ENCODE results near the gene NAP1L2. TPM values are rescaled to one million over a fixed set of nuclear protein-coding genes. Genes with fewer than 3 reads are reported as not detected.
"Not testable (repeated sequence)": the region's sequence is repeated elsewhere in the genome, so short reads cannot be mapped to it uniquely, and the experiment has no call there.

NAP1L2 gene
- total RNA-seq, 1 experiment from 2014 or later = 1.8 TPM

DNA sequence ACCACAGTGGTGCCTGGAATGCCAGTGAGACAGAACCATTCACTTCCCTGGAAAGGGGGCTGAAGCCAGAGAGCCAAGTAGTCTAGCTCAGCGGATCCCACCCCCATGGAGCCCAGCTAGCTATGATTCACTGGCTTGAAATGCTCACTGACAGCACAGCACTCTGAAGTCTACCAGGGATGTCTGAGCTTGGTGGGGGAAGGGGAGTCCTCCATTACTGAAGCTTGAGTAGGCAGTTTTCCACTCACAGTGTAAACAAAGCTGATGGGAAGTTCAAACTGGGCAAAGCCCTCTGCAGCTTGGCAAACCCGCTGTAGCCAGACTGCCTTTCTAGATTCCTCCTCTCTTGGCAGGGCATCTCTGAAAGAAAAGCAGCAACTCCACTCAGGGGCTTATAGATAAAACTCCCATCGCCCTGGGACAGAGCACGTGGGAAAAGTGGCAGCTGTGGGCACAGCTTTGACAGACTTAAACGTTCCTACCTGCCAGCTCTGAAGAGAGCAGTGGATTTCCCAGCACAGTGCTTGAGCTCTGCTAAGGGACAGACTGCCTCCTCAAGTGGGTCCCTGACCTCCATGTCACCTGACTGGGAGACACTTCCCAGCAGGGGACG, 32.0 kb downstream of the NAP1L2 start:
- H3K36me3 ChIP-seq (ENCODE audit: control insufficient read depth, insufficient read depth, low read length) = no peaks in the 10 kb centered on the region
- ATAC-seq (no peak), DNase-seq (ENCODE audit: low read depth, low spot score) (no peak)
- no peaks in the 10 kb centered on the region for H3K4me1 ChIP-seq (ENCODE audit: control insufficient read depth, insufficient read depth, low read length)
- ChIA-PET POLR2A (no interaction called here), CTCF (no interaction called here)
- H3K27ac ChIP-seq (ENCODE audit: low read length) = no peak overlapping the region
- H3K27me3 ChIP-seq (ENCODE audit: control insufficient read depth, insufficient read depth, low read length) = no peaks in the 10 kb centered on the region
- TF ChIP-seq, protein P1, sequence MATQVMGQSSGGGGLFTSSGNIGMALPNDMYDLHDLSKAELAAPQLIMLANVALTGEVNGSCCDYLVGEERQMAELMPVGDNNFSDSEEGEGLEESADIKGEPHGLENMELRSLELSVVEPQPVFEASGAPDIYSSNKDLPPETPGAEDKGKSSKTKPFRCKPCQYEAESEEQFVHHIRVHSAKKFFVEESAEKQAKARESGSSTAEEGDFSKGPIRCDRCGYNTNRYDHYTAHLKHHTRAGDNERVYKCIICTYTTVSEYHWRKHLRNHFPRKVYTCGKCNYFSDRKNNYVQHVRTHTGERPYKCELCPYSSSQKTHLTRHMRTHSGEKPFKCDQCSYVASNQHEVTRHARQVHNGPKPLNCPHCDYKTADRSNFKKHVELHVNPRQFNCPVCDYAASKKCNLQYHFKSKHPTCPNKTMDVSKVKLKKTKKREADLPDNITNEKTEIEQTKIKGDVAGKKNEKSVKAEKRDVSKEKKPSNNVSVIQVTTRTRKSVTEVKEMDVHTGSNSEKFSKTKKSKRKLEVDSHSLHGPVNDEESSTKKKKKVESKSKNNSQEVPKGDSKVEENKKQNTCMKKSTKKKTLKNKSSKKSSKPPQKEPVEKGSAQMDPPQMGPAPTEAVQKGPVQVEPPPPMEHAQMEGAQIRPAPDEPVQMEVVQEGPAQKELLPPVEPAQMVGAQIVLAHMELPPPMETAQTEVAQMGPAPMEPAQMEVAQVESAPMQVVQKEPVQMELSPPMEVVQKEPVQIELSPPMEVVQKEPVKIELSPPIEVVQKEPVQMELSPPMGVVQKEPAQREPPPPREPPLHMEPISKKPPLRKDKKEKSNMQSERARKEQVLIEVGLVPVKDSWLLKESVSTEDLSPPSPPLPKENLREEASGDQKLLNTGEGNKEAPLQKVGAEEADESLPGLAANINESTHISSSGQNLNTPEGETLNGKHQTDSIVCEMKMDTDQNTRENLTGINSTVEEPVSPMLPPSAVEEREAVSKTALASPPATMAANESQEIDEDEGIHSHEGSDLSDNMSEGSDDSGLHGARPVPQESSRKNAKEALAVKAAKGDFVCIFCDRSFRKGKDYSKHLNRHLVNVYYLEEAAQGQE (IDR thresholded peaks at IDR 0.05; ENCODE audit: insufficient read depth in 1 of 2, low read depth in 2 of 2, low read length in 1 of 2) = no peak
- TF ChIP-seq TCF7L2 (IDR thresholded peaks at IDR 0.05; ENCODE audit: low read depth, low read length) (no peak), SIN3A (IDR thresholded peaks at IDR 0.05; ENCODE audit: borderline replicate concordance, insufficient read depth, low read depth, low read length) (no peak), POLR2AphosphoS5 (IDR thresholded peaks at IDR 0.05; ENCODE audit: low read depth, low read length) (no peak)
- TF ChIP-seq, protein P2, sequence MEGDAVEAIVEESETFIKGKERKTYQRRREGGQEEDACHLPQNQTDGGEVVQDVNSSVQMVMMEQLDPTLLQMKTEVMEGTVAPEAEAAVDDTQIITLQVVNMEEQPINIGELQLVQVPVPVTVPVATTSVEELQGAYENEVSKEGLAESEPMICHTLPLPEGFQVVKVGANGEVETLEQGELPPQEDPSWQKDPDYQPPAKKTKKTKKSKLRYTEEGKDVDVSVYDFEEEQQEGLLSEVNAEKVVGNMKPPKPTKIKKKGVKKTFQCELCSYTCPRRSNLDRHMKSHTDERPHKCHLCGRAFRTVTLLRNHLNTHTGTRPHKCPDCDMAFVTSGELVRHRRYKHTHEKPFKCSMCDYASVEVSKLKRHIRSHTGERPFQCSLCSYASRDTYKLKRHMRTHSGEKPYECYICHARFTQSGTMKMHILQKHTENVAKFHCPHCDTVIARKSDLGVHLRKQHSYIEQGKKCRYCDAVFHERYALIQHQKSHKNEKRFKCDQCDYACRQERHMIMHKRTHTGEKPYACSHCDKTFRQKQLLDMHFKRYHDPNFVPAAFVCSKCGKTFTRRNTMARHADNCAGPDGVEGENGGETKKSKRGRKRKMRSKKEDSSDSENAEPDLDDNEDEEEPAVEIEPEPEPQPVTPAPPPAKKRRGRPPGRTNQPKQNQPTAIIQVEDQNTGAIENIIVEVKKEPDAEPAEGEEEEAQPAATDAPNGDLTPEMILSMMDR (IDR thresholded peaks at IDR 0.05) = no peak
- intact Hi-C loops (cut with micrococcal nuclease; ENCODE audit: unreplicated experiment) = no loop called here
- in situ Hi-C loops (cut with HindIII; ENCODE audit: low pct_unique_long_range_greater_than_20kb, low sequenced_read_pairs) = no loop called here
- H3K4me3 ChIP-seq (ENCODE audit: low read depth in 2 of 2, low read length in 2 of 2) = no peak overlapping the region
- no TSS peak for BruUV-seq (replicated peaks)
- no peaks in the 10 kb centered on the region for H3K9me3 ChIP-seq (ENCODE audit: control insufficient read depth, insufficient read depth, low read depth, low read length)

DNA sequence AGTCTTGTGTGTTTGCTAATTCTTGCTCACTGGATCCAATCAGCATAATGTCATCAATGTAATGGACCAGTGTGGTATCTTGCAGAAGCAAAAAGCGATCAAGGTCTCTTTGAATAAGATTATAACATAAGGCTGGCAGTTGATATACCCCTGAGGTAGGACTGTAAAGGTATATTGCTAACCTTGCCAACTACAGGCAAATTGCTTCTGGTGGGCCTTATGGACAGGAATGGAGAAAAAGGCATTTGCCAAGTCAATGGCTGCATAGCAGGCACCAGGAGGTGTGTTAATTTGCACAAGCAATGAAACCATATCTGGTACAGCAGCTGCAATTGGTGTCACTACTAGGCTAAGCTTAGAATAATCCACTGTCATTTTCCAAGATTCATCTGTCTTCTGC, 45.7 kb downstream of the NAP1L2 start:
- intact Hi-C loops (cut with micrococcal nuclease; ENCODE audit: unreplicated experiment); H3K9me3 ChIP-seq (ENCODE audit: control insufficient read depth, insufficient read depth, low read depth, low read length); BruUV-seq (replicated peaks); H3K27ac ChIP-seq (ENCODE audit: low read length); in situ Hi-C loops (cut with HindIII; ENCODE audit: low pct_unique_long_range_greater_than_20kb, low sequenced_read_pairs); H3K4me1 ChIP-seq (ENCODE audit: control insufficient read depth, insufficient read depth, low read length); H3K27me3 ChIP-seq (ENCODE audit: control insufficient read depth, insufficient read depth, low read length); H3K36me3 ChIP-seq (ENCODE audit: control insufficient read depth, insufficient read depth, low read length); H3K4me3 ChIP-seq (ENCODE audit: low read depth in 2 of 2, low read length in 2 of 2); DNase-seq (ENCODE audit: low read depth, low spot score); POLR2A ChIA-PET; CTCF ChIA-PET; ATAC-seq: not testable (repeated sequence)

Other genes with a start within 250 kb of the NAP1L2 start
- not detected for gene PABPC1L2B, start 211.9 kb downstream of the NAP1L2 start, total RNA-seq (2021; ENCODE audit: unreplicated experiment)
- not detected for gene PABPC1L2A, start 135.3 kb downstream of the NAP1L2 start, total RNA-seq (2021; ENCODE audit: unreplicated experiment)
- not detected for gene CDX4, start 232.2 kb upstream of the NAP1L2 start, total RNA-seq (2021; ENCODE audit: unreplicated experiment)